C4-2B (cell line): Measurements from ENCODE around the gene ABCG1.

ENCODE experiments used
- CTCF ChIP-seq: fragments of 450-650 bp; conservative IDR thresholded peaks from 2 replicates; pipeline ENCODE4 v1.5.1; 2017; ENCODE audit warnings: mild to moderate bottlenecking
- ZFX ChIP-seq: fragments of 450-650 bp; IDR thresholded peaks from 2 replicates; pipeline ENCODE4 v1.6.1; 2017

DNA sequence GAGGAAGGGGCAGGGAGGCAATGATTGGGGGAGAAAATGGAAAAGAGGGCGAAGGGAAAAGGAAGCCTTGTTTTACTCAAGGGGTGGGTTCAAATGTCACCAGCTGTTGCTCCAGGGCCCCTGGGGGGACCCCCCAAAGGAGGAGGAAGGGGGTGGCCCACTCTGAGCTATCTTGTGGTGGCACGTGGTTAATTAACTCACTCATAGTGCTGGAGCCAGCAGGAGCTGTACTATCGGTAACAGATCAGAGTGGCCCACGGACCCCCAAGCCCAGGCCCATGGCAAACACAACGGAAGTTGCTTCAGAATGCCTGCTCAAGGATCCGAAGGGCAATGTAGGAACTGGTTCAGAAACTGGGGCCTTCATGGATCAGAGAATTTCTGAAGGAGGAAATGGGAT lies 124.6 kb downstream of the ABCG1 start:
- TF ChIP-seq CTCF (no peak), ZFX (no peak)
